Hepatocyte (in vitro differentiated cells): ENCODE results near the gene C1orf21. TPM values are rescaled to one million over a fixed set of nuclear protein-coding genes. Genes with fewer than 3 reads are reported as not detected.

Experiments
- DNase-seq: peaks from one replicate; pipeline ENCODE4 v3.0.0-alpha.2; 2016; ENCODE audit warnings: low spot score
- H2AFZ ChIP-seq: fragments of 200-600 bp; sonication (generic); 2 replicates; pipeline ENCODE4 v1.6.0; 2016; ENCODE audit warnings: antibody characterized with exemption, mild to moderate bottlenecking
- H3K27ac ChIP-seq: fragments of 200-600 bp; sonication (generic); 2 replicates; pipeline ENCODE4 v1.5.1; 2016; ENCODE audit warnings: mild to moderate bottlenecking
- H3K27me3 ChIP-seq: fragments of 200-600 bp; sonication (generic); 2 replicates; pipeline ENCODE4 v1.6.1; 2016
- H3K36me3 ChIP-seq: fragments of 200-600 bp; sonication (generic); replicated peaks from 2 replicates; pipeline ENCODE4 v1.5.1; 2016; ENCODE audit warnings: low read depth; ENCODE audit not compliant: insufficient read depth
- H3K4me1 ChIP-seq: fragments of 200-600 bp; sonication (generic); 2 replicates; pipeline ENCODE4 v1.5.1; 2016; ENCODE audit warnings: mild to moderate bottlenecking, moderate library complexity; ENCODE audit not compliant: insufficient read depth
- H3K4me2 ChIP-seq: fragments of 200-600 bp; sonication (generic); 2 replicates; pipeline ENCODE4 v1.6.0; 2016
- H3K4me3 ChIP-seq: fragments of 200-600 bp; sonication (generic); 2 replicates; pipeline ENCODE4 v1.5.1; 2016; ENCODE audit warnings: mild to moderate bottlenecking
- H3K79me2 ChIP-seq: fragments of 200-600 bp; sonication (generic); 2 replicates; pipeline ENCODE4 v1.6.0; 2017; ENCODE audit warnings: mild to moderate bottlenecking
- H3K9me2 ChIP-seq: fragments of 200-600 bp; sonication (generic); replicated peaks from 2 replicates; pipeline ENCODE4 v1.6.0; 2017; ENCODE audit warnings: mild to moderate bottlenecking; ENCODE audit not compliant: insufficient read depth
- H3K9me3 ChIP-seq: fragments of 200-600 bp; sonication (generic); 2 replicates; pipeline ENCODE4 v1.5.1; 2016; ENCODE audit warnings: low read depth, mild to moderate bottlenecking
- H4K20me1 ChIP-seq: fragments of 200-600 bp; sonication (generic); 2 replicates; pipeline ENCODE4 v1.6.0; 2016; ENCODE audit warnings: mild to moderate bottlenecking; ENCODE audit not compliant: insufficient read depth, poor library complexity, severe bottlenecking
- CTCF ChIP-seq: fragments of 200-600 bp; sonication (generic); IDR thresholded peaks from 2 replicates; pipeline ENCODE4 v1.5.1; 2016; ENCODE audit warnings: antibody characterized with exemption, mild to moderate bottlenecking; ENCODE audit not compliant: poor library complexity
- EZH2 ChIP-seq: fragments of 200-600 bp; sonication (generic); IDR thresholded peaks from 2 replicates; pipeline ENCODE4 v1.6.1; 2016; ENCODE audit warnings: antibody characterized with exemption, mild to moderate bottlenecking, borderline replicate concordance
- EZH2phosphoT487 ChIP-seq: fragments of 200-600 bp; sonication (generic); IDR thresholded peaks from one replicate; pipeline ENCODE4 v1.6.1; 2018; ENCODE audit warnings: antibody characterized with exemption, mild to moderate bottlenecking, low read depth, moderate library complexity; ENCODE audit not compliant: unreplicated experiment, severe bottlenecking
- WGBS: methylation state at CpG from one replicate; pipeline ENCODE4 v1.1.6; 2016; ENCODE audit warnings: low lambda C conversion rate; ENCODE audit errors: missing lambda C conversion rate; 5-methylcytosine and 5-hydroxymethylcytosine counted together
- polyA plus RNA-seq: library from polyadenylated mRNA; unstranded; fragments of >200 nt; fragmentation: Nextera tagmentation; extraction: Ambion mirVana; gene quantifications from 2 replicates; pipeline ENCODE4 v1.2.1, GENCODE V29; 2016
- total RNA-seq: library from RNA; depleted of rRNA; stranded (reverse); fragments of >200 nt; gene quantifications from 2 replicates; pipeline ENCODE4 v1.2.3, GENCODE V29; 2014

Gene C1orf21
- total and polyA plus RNA-seq, 2 experiments from 2014 or later: 26.9 to 37.9 TPM

GRCh38 chr1:184462155-184462554 lies 75.3 kb downstream of the C1orf21 start:
- Histone ChIP-seq H3K4me1 (peaks cover 5% of the 10 kb centered on the region), H3K4me2 (no peak overlapping the region), H3K4me3 (no peak overlapping the region), H3K27ac (no peak overlapping the region), H3K79me2 (peaks cover 5% of the 10 kb centered on the region), H3K9me2 (no peaks in the 10 kb centered on the region), H2AFZ (no peak overlapping the region), H4K20me1 (no peaks in the 10 kb centered on the region), H3K36me3 (no peaks in the 10 kb centered on the region), H3K27me3 (no peaks in the 10 kb centered on the region), H3K9me3 (no peaks in the 10 kb centered on the region)
- DNase-seq: no peak
- TF ChIP-seq CTCF (no peak), EZH2phosphoT487 (no peak), EZH2 (no peak)
- WGBS: 93% methylated on average over 3 of the region's 3 CpGs

GRCh38 chr1:184462990-184463389 lies 76.2 kb downstream of the C1orf21 start:
- Histone ChIP-seq H3K27me3 (no peaks in the 10 kb centered on the region), H3K4me3 (no peak overlapping the region), H4K20me1 (no peaks in the 10 kb centered on the region), H3K27ac (no peak overlapping the region), H3K4me2 (no peak overlapping the region), H2AFZ (no peak overlapping the region), H3K36me3 (no peaks in the 10 kb centered on the region), H3K4me1 (no peaks in the 10 kb centered on the region), H3K9me3 (no peaks in the 10 kb centered on the region), H3K79me2 (peaks cover 5% of the 10 kb centered on the region), H3K9me2 (no peaks in the 10 kb centered on the region)
- WGBS: 99% methylated on average over 3 of the region's 5 CpGs
- no peak for DNase-seq
- TF ChIP-seq EZH2: no peak
- no peak for TF ChIP-seq EZH2phosphoT487
- no peak for TF ChIP-seq CTCF

GRCh38 chr1:184463680-184464079 lies 76.9 kb downstream of the C1orf21 start:
- H3K4me1 ChIP-seq: no peaks in the 10 kb centered on the region
- DNase-seq: no peak
- H3K79me2 ChIP-seq: peaks cover 5% of the 10 kb centered on the region
- no peaks in the 10 kb centered on the region for H3K27me3 ChIP-seq
- H3K9me2 ChIP-seq: no peaks in the 10 kb centered on the region
- H3K4me2 ChIP-seq: no peak overlapping the region
- H3K4me3 ChIP-seq: no peak overlapping the region
- H3K9me3 ChIP-seq: no peaks in the 10 kb centered on the region
- no peaks in the 10 kb centered on the region for H3K36me3 ChIP-seq
- 64% methylated on average over 1 of the region's 1 CpG for WGBS
- H2AFZ ChIP-seq: no peak overlapping the region
- no peaks in the 10 kb centered on the region for H4K20me1 ChIP-seq
- H3K27ac ChIP-seq: no peak overlapping the region
- TF ChIP-seq CTCF (no peak), EZH2phosphoT487 (no peak), EZH2 (no peak)

- Histone ChIP-seq H3K27me3 (no peaks in the 10 kb centered on the region), H3K36me3 (no peaks in the 10 kb centered on the region), H3K9me2 (no peaks in the 10 kb centered on the region), H3K4me2 (no peak overlapping the region), H3K9me3 (no peaks in the 10 kb centered on the region), H4K20me1 (no peaks in the 10 kb centered on the region), H3K4me3 (no peak overlapping the region), H2AFZ (no peak overlapping the region), H3K79me2 (peaks cover 5% of the 10 kb centered on the region), H3K4me1 (no peaks in the 10 kb centered on the region), H3K27ac (no peak overlapping the region)
- WGBS: 97% methylated on average over 4 of the region's 4 CpGs
- no peak for TF ChIP-seq EZH2phosphoT487
- TF ChIP-seq CTCF: no peak
- TF ChIP-seq EZH2: no peak
- no peak for DNase-seq
These were observed 77.9 kb downstream of the C1orf21 start for GRCh38 chr1:184464757-184465156.
